ENCODE results near the gene TDRD3.

Gene TDRD3

GRCh38 chr13:60352644-60353043 is 44.4 kb upstream of the TDRD3 start:
- TF ChIP-seq NFIC (IDR thresholded peaks at IDR 0.05) (no peak), USF1 (IDR thresholded peaks at IDR 0.05) (no peak), TEAD4 (IDR thresholded peaks at IDR 0.05) (no peak), EGR1 (IDR thresholded peaks at IDR 0.05) (no peak), TAF1 (IDR thresholded peaks at IDR 0.05; ENCODE audit: low read depth) (no peak), REST (IDR thresholded peaks at IDR 0.05; ENCODE audit: low read depth) (no peak), EP300 (IDR thresholded peaks at IDR 0.05; ENCODE audit: borderline replicate concordance) (no peak), RAD21 (IDR thresholded peaks at IDR 0.05; ENCODE audit: low read depth) (no peak), YY1 (IDR thresholded peaks at IDR 0.05; ENCODE audit: low read depth) (no peak), TCF12 (IDR thresholded peaks at IDR 0.05; ENCODE audit: low read depth) (no peak), CREB1 (IDR thresholded peaks at IDR 0.05; ENCODE audit: low read depth) (no peak), ZBTB7A (IDR thresholded peaks at IDR 0.05; ENCODE audit: low read depth) (no peak), CEBPB (IDR thresholded peaks at IDR 0.05) (no peak)
- TF ChIP-seq, protein P1, sequence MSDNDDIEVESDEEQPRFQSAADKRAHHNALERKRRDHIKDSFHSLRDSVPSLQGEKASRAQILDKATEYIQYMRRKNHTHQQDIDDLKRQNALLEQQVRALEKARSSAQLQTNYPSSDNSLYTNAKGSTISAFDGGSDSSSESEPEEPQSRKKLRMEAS (IDR thresholded peaks at IDR 0.05), result no peak

DNA sequence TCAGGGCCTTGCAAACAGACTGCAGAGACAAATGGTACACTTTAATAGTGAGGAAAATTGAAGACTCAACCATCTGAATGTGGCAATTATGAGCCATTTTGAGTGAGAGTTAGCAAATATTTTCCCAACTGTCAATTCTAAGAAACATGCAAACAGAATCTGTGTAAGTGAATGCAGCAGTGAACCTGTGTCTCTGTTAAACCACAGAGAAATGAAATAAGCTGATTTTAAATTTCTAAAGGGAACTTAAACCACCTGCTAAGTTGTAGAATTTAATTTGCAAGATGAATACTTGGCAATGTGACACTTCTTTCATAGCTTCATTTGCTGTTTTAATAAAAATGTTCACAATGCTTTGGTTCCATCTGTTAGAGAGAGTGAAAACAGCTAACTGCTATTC is 42.0 kb upstream of the TDRD3 start:
- TF ChIP-seq YY1 (IDR thresholded peaks at IDR 0.05; ENCODE audit: low read depth) (no peak), CEBPB (IDR thresholded peaks at IDR 0.05) (no peak), TEAD4 (IDR thresholded peaks at IDR 0.05) (no peak), EGR1 (IDR thresholded peaks at IDR 0.05) (no peak), USF1 (IDR thresholded peaks at IDR 0.05) (no peak), RAD21 (IDR thresholded peaks at IDR 0.05; ENCODE audit: low read depth) (no peak), NFIC (IDR thresholded peaks at IDR 0.05) (no peak), REST (IDR thresholded peaks at IDR 0.05; ENCODE audit: low read depth) (no peak), FOXM1 (IDR thresholded peaks at IDR 0.05; ENCODE audit: borderline replicate concordance, low read depth) (no peak), TAF1 (IDR thresholded peaks at IDR 0.05; ENCODE audit: low read depth) (no peak)
- TF ChIP-seq, protein P1 (IDR thresholded peaks at IDR 0.05), result no peak

DNA sequence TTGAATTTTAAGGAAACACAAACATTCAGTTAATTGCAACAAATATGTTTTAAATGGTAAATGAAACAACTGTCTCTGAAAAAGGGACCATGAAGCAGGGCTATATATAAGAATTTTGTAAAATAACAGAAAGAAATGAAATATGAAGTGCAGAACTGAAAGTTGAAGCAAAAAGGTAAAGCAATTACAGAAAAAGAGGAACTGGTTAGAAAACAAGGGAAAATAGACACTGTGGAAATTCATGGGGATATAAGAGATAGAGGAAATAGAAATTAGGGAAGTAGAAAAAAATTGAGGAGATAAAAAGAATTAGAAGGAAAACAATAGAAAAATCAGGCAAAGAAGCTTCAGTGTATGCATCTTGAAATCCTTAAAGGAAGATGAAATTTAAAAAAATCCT is 40.0 kb upstream of the TDRD3 start:
- TF ChIP-seq EGR1 (IDR thresholded peaks at IDR 0.05) (no peak), NFIC (IDR thresholded peaks at IDR 0.05) (no peak), TAF1 (IDR thresholded peaks at IDR 0.05; ENCODE audit: low read depth) (no peak), FOXM1 (IDR thresholded peaks at IDR 0.05; ENCODE audit: borderline replicate concordance, low read depth) (no peak), CREB1 (IDR thresholded peaks at IDR 0.05; ENCODE audit: low read depth) (no peak), REST (IDR thresholded peaks at IDR 0.05; ENCODE audit: low read depth) (no peak), EP300 (IDR thresholded peaks at IDR 0.05; ENCODE audit: borderline replicate concordance) (no peak), USF1 (IDR thresholded peaks at IDR 0.05) (no peak), YY1 (IDR thresholded peaks at IDR 0.05; ENCODE audit: low read depth) (no peak), TEAD4 (IDR thresholded peaks at IDR 0.05) (no peak), CEBPB (IDR thresholded peaks at IDR 0.05) (no peak), RAD21 (IDR thresholded peaks at IDR 0.05; ENCODE audit: low read depth) (no peak), ZBTB7A (IDR thresholded peaks at IDR 0.05; ENCODE audit: low read depth) (no peak), TCF12 (IDR thresholded peaks at IDR 0.05; ENCODE audit: low read depth) (no peak)
- TF ChIP-seq, protein P1 (IDR thresholded peaks at IDR 0.05), result no peak

DNA sequence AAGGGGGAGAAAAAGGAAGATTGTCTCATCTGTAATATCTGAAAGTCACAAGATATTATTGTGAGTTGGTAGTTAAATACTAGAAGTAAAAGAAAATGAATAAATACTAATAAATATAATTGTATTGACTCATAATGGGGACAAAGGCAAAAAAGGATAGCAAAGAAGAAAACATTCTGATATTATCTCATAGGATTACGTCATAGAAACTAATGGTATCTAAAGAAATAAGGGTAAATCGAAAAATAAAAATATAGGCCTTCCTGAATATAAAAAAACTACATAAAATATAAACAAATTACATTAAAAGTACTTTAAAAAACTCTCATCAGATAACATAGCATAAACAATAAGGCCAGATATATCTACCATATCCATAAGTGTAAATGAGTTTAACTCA is 38.6 kb upstream of the TDRD3 start:
- TF ChIP-seq, protein P1 (IDR thresholded peaks at IDR 0.05), result no peak
- TF ChIP-seq REST (IDR thresholded peaks at IDR 0.05; ENCODE audit: low read depth) (no peak), NFIC (IDR thresholded peaks at IDR 0.05) (no peak), YY1 (IDR thresholded peaks at IDR 0.05; ENCODE audit: low read depth) (no peak), TAF1 (IDR thresholded peaks at IDR 0.05; ENCODE audit: low read depth) (no peak), USF1 (IDR thresholded peaks at IDR 0.05) (no peak), FOXM1 (IDR thresholded peaks at IDR 0.05; ENCODE audit: borderline replicate concordance, low read depth) (no peak), CEBPB (IDR thresholded peaks at IDR 0.05) (no peak), TEAD4 (IDR thresholded peaks at IDR 0.05) (no peak), EP300 (IDR thresholded peaks at IDR 0.05; ENCODE audit: borderline replicate concordance) (no peak), CREB1 (IDR thresholded peaks at IDR 0.05; ENCODE audit: low read depth) (no peak), ZBTB7A (IDR thresholded peaks at IDR 0.05; ENCODE audit: low read depth) (no peak), TCF12 (IDR thresholded peaks at IDR 0.05; ENCODE audit: low read depth) (no peak), EGR1 (IDR thresholded peaks at IDR 0.05) (no peak), RAD21 (IDR thresholded peaks at IDR 0.05; ENCODE audit: low read depth) (no peak)
